Naive thymus-derived CD8-positive, alpha-beta T cell (primary cell): ENCODE measurements around the gene SFMBT2. TPM values are rescaled to one million over a fixed set of nuclear protein-coding genes. Genes with fewer than 3 reads are reported as not detected.

Experiments
- ATAC-seq, 2 donors: fragments of 150-1000 bp; cut with Tn5 transposase in 1 of 2; sonication (Bioruptor Pico), chemical (Tn5 transposase) in 1 of 2; 1 replicate in 1 of 2; 2 replicates in 1 of 2; pipeline ENCODE4 v1.10.0; 2021; ENCODE audit warnings: mild to moderate bottlenecking in 2 of 2, moderate library complexity in 2 of 2
- POLR2A ChIA-PET: fragments of 350-600 bp; sonication (Branson Sonifier 250); formaldehyde crosslinking; loops from one replicate; lab custom pipeline; 2021; ENCODE audit warnings: antibody characterized with exemption; lab: Charles Lee
- DNase-seq, 10 donors: peaks; one replicate each; pipeline versions ENCODE4 v3.0.0 to v3.0.0-alpha.2; 2020 to 2022
- H3K27ac Mint-ChIP-seq, 10 donors: one replicate each; pipeline ENCODE4 v1.8.0; 2020 to 2022; ENCODE audit warnings: mild to moderate bottlenecking in 10 of 10, mixed read lengths in 10 of 10, moderate library complexity in 4 of 10, inconsistent platforms in 1 of 10
- H3K27me3 Mint-ChIP-seq, 5 donors: one replicate each; pipeline ENCODE4 v1.8.0; 2021 to 2022; ENCODE audit warnings: mixed read lengths in 5 of 5
- H3K36me3 Mint-ChIP-seq, 3 donors: one replicate each; pipeline ENCODE4 v1.8.0; 2020 to 2022; ENCODE audit warnings: mixed read lengths in 3 of 3, mild to moderate bottlenecking in 2 of 3, inconsistent platforms in 1 of 3
- H3K4me1 Mint-ChIP-seq, 4 donors: one replicate each; pipeline ENCODE4 v1.8.0; 2021 to 2022; ENCODE audit warnings: mixed read lengths in 4 of 4
- H3K4me3 Mint-ChIP-seq, 10 donors: one replicate each; pipeline ENCODE4 v1.8.0; 2020 to 2022; ENCODE audit warnings: mild to moderate bottlenecking in 10 of 10, mixed read lengths in 10 of 10, moderate library complexity in 6 of 10, inconsistent platforms in 1 of 10
- H3K9me3 Mint-ChIP-seq, 9 donors: one replicate each; pipeline ENCODE4 v1.8.0; 2020 to 2022; ENCODE audit warnings: mixed read lengths in 9 of 9, mild to moderate bottlenecking in 3 of 9, inconsistent platforms in 1 of 9, moderate library complexity in 1 of 9
- polyA plus RNA-seq, 3 donors: library from polyadenylated mRNA; unstranded; fragments of 300-500 nt; fragmentation: Illumina TruSeq; gene quantifications; one replicate each; pipeline ENCODE4 v1.2.3, GENCODE V29; 2021
- total RNA-seq, 8 experiments: library from RNA in 2 of 8; stranded (reverse) in 2 of 8; gene quantifications; one replicate each; pipeline ENCODE4 v1.2.3 and lab custom pipeline; 2021 to 2026

SFMBT2 gene
- total and polyA plus RNA-seq, 5 experiments from 2014 or later, result 2.2 to 31.8 (median 6.7) TPM

GRCh38 chr10:7354330-7355047 lies 56.3 kb downstream of the SFMBT2 start:
- no peak overlapping the region for H3K27ac Mint-ChIP-seq
- DNase-seq (no peak), ATAC-seq (no peak)
- H3K4me3 Mint-ChIP-seq, result no peak overlapping the region
- POLR2A ChIA-PET, result no interaction called here
- peaks cover 17 to 55% (median 39%) of the 10 kb centered on the region in 3 donors for H3K36me3 Mint-ChIP-seq
- H3K9me3 Mint-ChIP-seq, result peaks cover 0 to 5% (median 0%) of the 10 kb centered on the region in 9 donors
- H3K4me1 Mint-ChIP-seq, result peaks cover 30 to 52% (median 39%) of the 10 kb centered on the region in 4 donors
- H3K27me3 Mint-ChIP-seq, result no peaks in the 10 kb centered on the region

DNA sequence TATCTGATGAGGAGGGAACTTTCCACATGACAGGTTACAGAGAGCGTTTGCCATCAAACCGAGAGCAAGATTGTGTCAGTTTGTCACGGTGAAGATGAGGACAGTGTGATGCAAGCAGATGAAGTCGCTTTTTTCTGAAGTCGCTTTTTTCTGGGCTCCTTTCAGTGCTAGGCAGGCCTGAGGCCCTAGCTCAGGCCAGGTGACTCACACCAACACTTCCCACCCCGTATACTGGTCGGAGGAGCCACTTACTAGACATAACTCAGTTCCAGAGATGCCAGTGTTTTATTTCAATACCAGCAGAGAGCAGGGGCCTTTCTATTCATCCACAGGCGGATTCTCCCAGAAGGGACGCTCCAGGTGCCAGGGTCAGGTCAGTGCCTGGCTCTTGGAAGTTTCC lies 58.9 kb downstream of the SFMBT2 start:
- no peaks in the 10 kb centered on the region for H3K27me3 Mint-ChIP-seq
- no peaks in the 10 kb centered on the region for H3K9me3 Mint-ChIP-seq
- H3K4me1 Mint-ChIP-seq, result peaks cover 23 to 59% (median 45%) of the 10 kb centered on the region in 4 donors
- DNase-seq (no peak), ATAC-seq (no peak)
- POLR2A ChIA-PET, result interaction anchor here (0.5 kb wide), 1 partner anchor 11 kb away, joined by 3 read pairs; no protein-coding TSS in a partner anchor
- no peak overlapping the region for H3K4me3 Mint-ChIP-seq
- H3K27ac Mint-ChIP-seq, result no peak overlapping the region
- H3K36me3 Mint-ChIP-seq, result peaks cover 10 to 44% (median 20%) of the 10 kb centered on the region in 3 donors

DNA sequence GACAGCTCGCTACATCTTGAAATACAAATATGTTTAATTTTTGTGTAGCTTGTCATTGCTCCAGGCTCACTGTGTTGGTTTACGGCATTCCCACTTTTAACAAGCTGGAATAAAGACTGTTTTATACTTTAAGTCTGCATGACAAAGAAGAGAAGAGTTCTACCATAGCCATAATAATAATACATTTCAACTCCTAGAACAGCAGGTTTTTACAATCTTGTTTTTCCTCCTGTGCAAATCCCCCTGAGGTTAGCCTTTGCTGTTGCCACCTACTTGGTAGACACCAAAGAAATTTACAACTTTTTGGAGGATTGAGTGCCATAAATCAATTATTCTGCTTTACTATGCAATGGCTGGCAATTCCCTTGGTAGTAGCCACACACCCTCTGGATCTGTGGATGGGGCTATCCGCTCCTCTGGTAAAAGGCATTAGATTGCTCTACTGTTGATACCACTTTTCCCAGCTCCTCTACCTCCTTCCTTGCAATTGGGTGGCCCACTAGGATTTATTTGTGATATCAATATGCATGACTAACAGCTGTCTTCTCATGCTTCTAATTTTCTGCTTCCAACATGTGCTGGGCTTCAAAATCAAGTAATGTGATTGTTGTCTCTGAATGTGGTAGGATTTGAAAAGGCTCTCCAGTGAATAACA lies 60.2 kb downstream of the SFMBT2 start:
- peak overlapping the region in 1 of 10 donors; percentile 2 for H3K4me3 Mint-ChIP-seq
- no peak for DNase-seq
- H3K4me1 Mint-ChIP-seq, result peaks cover 22 to 64% (median 40%) of the 10 kb centered on the region in 4 donors
- H3K27me3 Mint-ChIP-seq, result no peaks in the 10 kb centered on the region
- peak overlapping the region in 2 of 10 donors; percentile 27 to 73 for H3K27ac Mint-ChIP-seq
- H3K9me3 Mint-ChIP-seq, result peaks cover 0 to under 1% (median 0%) of the 10 kb centered on the region in 9 donors
- ATAC-seq, result no peak
- POLR2A ChIA-PET, result interaction anchor here (0.5 kb wide), 1 partner anchor 186 kb away, joined by 3 read pairs; no protein-coding TSS in a partner anchor
- H3K36me3 Mint-ChIP-seq, result peaks cover 10 to 50% (median 23%) of the 10 kb centered on the region in 3 donors

GRCh38 chr10:7345717-7346116 lies 65.1 kb downstream of the SFMBT2 start:
- H3K36me3 Mint-ChIP-seq, result peaks cover 25 to 55% (median 41%) of the 10 kb centered on the region in 3 donors
- ATAC-seq, result no peak

GRCh38 chr10:7343040-7343439 lies 67.8 kb downstream of the SFMBT2 start:
- POLR2A ChIA-PET, result no interaction called here
- no peak overlapping the region for H3K4me3 Mint-ChIP-seq
- no peak for ATAC-seq
- H3K27ac Mint-ChIP-seq, result no peak overlapping the region
- H3K27me3 Mint-ChIP-seq, result no peaks in the 10 kb centered on the region
- peaks cover 30 to 59% (median 44%) of the 10 kb centered on the region in 4 donors for H3K4me1 Mint-ChIP-seq
- H3K9me3 Mint-ChIP-seq, result peaks cover 0 to 4% (median 0%) of the 10 kb centered on the region in 9 donors
- DNase-seq, result no peak
- H3K36me3 Mint-ChIP-seq, result peaks cover 24 to 60% (median 49%) of the 10 kb centered on the region in 3 donors

More at GRCh38 chr10:7345717-7346116, 65.1 kb downstream of the SFMBT2 start:
- Mint-ChIP-seq H3K4me1 (peaks cover 21 to 55% (median 41%) of the 10 kb centered on the region in 4 donors), H3K27me3 (no peaks in the 10 kb centered on the region), H3K27ac (peak overlapping the region in 3 of 10 donors; percentile 9 to 77 (median 10)), H3K4me3 (no peak overlapping the region), H3K9me3 (peaks cover 0 to 4% (median 0%) of the 10 kb centered on the region in 9 donors)
- no peak for DNase-seq
- POLR2A ChIA-PET, result interaction anchor here (0.6 kb wide), 1 partner anchor 65 kb away, joined by 4 read pairs; no protein-coding TSS in a partner anchor

GRCh38 chr10:7340179-7340874 lies 70.5 kb downstream of the SFMBT2 start:
- ATAC-seq (no peak), DNase-seq (no peak)
- H3K36me3 Mint-ChIP-seq, result peaks cover 24 to 69% (median 54%) of the 10 kb centered on the region in 3 donors
- H3K4me3 Mint-ChIP-seq, result peak overlapping the region in 1 of 10 donors; percentile 8
- peaks cover 0 to 4% (median 0%) of the 10 kb centered on the region in 9 donors for H3K9me3 Mint-ChIP-seq
- H3K4me1 Mint-ChIP-seq, result peaks cover 40 to 71% (median 59%) of the 10 kb centered on the region in 4 donors
- no peaks in the 10 kb centered on the region for H3K27me3 Mint-ChIP-seq
- H3K27ac Mint-ChIP-seq, result peak overlapping the region in 7 of 10 donors; percentile 2 to 82 (median 67)
- POLR2A ChIA-PET, result interaction anchor here (0.5 to 0.6 kb wide), 3 partner anchors 11 to 36 kb away, joined by 3 read pairs; no protein-coding TSS in a partner anchor

GRCh38 chr10:7339510-7339909 lies 71.3 kb downstream of the SFMBT2 start:
- DNase-seq (no peak), ATAC-seq (no peak)
- POLR2A ChIA-PET, result no interaction called here
- Mint-ChIP-seq H3K4me3 (no peak overlapping the region), H3K36me3 (peaks cover 24 to 65% (median 49%) of the 10 kb centered on the region in 3 donors), H3K27me3 (no peaks in the 10 kb centered on the region), H3K4me1 (peaks cover 46 to 76% (median 65%) of the 10 kb centered on the region in 4 donors), H3K27ac (peak overlapping the region in 2 of 10 donors; percentile 2 to 74), H3K9me3 (peaks cover 0 to 4% (median 0%) of the 10 kb centered on the region in 9 donors)

- ATAC-seq, result no peak
- no peaks in the 10 kb centered on the region for H3K27me3 Mint-ChIP-seq
- peaks cover 0 to 4% (median 0%) of the 10 kb centered on the region in 9 donors for H3K9me3 Mint-ChIP-seq
- no peak overlapping the region for H3K4me3 Mint-ChIP-seq
- POLR2A ChIA-PET, result no interaction called here
- H3K27ac Mint-ChIP-seq, result peak overlapping the region in 2 of 10 donors; percentile 46 to 48
- peaks cover 18 to 61% (median 44%) of the 10 kb centered on the region in 3 donors for H3K36me3 Mint-ChIP-seq
- peaks cover 50 to 87% (median 70%) of the 10 kb centered on the region in 4 donors for H3K4me1 Mint-ChIP-seq
- DNase-seq, result no peak
Measured at GRCh38 chr10:7338469-7338868, 72.4 kb downstream of the SFMBT2 start.

DNA sequence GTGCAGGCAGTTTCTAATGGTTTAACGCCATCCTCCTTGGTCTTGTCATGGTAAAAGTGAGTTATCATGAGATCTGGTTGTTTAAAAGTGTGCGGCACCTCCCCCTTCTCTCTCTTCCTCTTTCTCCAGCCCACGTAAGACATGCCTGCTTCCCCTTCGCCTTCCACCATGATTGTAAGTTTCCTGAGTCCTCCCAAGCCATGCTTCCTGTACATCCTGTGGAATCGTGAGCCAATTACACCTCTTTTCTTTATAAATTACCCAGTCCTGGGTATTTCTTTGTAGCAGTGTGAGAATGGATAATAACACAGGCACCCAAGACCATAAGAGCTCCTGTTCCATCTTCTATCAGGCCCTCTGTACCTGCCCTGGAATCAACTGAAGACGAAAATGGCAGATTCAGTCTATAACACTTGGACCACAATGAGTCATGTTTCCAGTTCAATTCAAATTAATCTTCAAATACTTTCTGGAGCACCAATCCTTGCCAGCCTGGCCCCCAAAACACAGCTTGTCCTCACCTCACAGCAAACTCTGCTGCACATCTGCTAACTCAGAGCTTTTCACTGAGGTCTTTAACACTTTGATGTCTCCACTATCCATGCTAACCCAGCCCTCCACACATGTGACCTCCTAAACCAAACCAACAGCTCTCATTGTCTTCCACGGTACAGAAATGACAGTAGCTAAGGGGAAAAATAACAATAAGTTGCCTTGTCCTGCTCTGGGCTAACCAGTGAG lies 73.2 kb downstream of the SFMBT2 start:
- DNase-seq (no peak), ATAC-seq (no peak)
- Mint-ChIP-seq H3K9me3 (peaks cover 0 to 4% (median 0%) of the 10 kb centered on the region in 9 donors), H3K27ac (peak overlapping the region in 5 of 10 donors; percentile 16 to 56 (median 46)), H3K27me3 (no peaks in the 10 kb centered on the region), H3K4me3 (no peak overlapping the region), H3K36me3 (peaks cover 14 to 57% (median 38%) of the 10 kb centered on the region in 3 donors), H3K4me1 (peaks cover 50 to 83% (median 74%) of the 10 kb centered on the region in 4 donors)
- POLR2A ChIA-PET, result no interaction called here

GRCh38 chr10:7335977-7336376 lies 74.9 kb downstream of the SFMBT2 start:
- Mint-ChIP-seq H3K4me3 (no peak overlapping the region), H3K9me3 (peaks cover 0 to 2% (median 0%) of the 10 kb centered on the region in 9 donors), H3K27ac (peak overlapping the region in 4 of 10 donors; percentile 0 to 65 (median 34)), H3K4me1 (peaks cover 56 to 83% (median 79%) of the 10 kb centered on the region in 4 donors), H3K36me3 (peaks cover 10 to 54% (median 41%) of the 10 kb centered on the region in 3 donors), H3K27me3 (no peaks in the 10 kb centered on the region)
- ATAC-seq (no peak), DNase-seq (no peak)
- POLR2A ChIA-PET, result no interaction called here

GRCh38 chr10:7334642-7334964 lies 76.2 kb downstream of the SFMBT2 start:
- DNase-seq (no peak), ATAC-seq (no peak)
- H3K4me3 Mint-ChIP-seq, result no peak overlapping the region
- POLR2A ChIA-PET, result no interaction called here
- H3K36me3 Mint-ChIP-seq, result peaks cover 4 to 49% (median 45%) of the 10 kb centered on the region in 3 donors
- H3K9me3 Mint-ChIP-seq, result peaks cover 0 to 11% (median 2%) of the 10 kb centered on the region in 9 donors
- peaks cover 51 to 81% (median 75%) of the 10 kb centered on the region in 4 donors for H3K4me1 Mint-ChIP-seq
- H3K27me3 Mint-ChIP-seq, result no peaks in the 10 kb centered on the region
- H3K27ac Mint-ChIP-seq, result peak overlapping the region in 4 of 10 donors; percentile 11 to 65 (median 31)
